Mucosa of stomach (tissue), 1 donor: ENCODE data around the gene RSPH1.

Source experiments
- H3K27me3 ChIP-seq: one replicate; pipeline ENCODE4 v1.7.0; 2013; ENCODE audit warnings: mild to moderate bottlenecking, low read length; ENCODE audit not compliant: control insufficient read depth, insufficient read depth
- H3K36me3 ChIP-seq: one replicate; pipeline ENCODE4 v1.7.0; 2013; ENCODE audit warnings: low read length; ENCODE audit not compliant: control insufficient read depth, insufficient read depth
- H3K4me1 ChIP-seq: one replicate; pipeline ENCODE4 v1.7.0; 2013; ENCODE audit warnings: mild to moderate bottlenecking, low read length; ENCODE audit not compliant: control insufficient read depth, insufficient read depth
- H3K4me3 ChIP-seq: one replicate; pipeline ENCODE4 v1.7.0; 2013; ENCODE audit warnings: low read length
- H3K9ac ChIP-seq: one replicate; pipeline ENCODE4 v1.7.0; 2013; ENCODE audit warnings: mild to moderate bottlenecking, low read length, moderate library complexity
- H3K9me3 ChIP-seq: one replicate; pipeline ENCODE4 v1.7.0; 2013; ENCODE audit warnings: mild to moderate bottlenecking, low read length, moderate library complexity; ENCODE audit not compliant: control insufficient read depth
- donor health status: Pancreatic carcinoma.

The RSPH1 gene

DNA sequence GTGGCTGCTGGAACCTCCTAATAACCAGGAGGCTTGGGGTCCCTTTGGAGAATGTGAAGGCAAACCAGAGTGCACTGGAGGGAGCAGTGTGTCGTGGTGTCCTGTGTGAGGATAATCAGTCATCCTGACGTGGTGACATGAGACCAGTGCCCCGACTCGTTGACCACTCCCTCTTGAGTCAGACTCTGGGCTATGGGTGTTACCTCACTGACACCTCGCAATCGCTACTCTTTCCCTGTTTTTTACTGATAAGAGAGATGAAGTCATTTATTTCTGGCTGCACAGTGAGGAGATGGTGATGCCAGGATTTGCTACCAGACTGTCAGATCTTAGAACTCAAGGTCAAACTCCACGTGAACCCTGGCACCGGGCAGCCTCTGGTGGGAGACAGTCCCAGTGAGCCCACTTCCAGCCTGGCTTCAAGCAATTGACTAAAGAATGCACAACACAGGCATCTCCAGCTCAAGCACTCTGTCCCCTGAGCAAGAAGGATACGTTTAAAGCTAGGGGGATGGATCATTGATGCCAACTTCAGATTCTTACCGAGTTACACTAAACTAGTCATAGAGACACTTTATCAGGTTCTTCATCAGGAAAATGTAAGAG is 62.0 kb downstream of the RSPH1 start:
- H3K36me3 ChIP-seq: no peaks in the 10 kb centered on the region
- H3K9me3 ChIP-seq: no peaks in the 10 kb centered on the region
- H3K9ac ChIP-seq: peak overlapping the region; percentile 3
- H3K4me3 ChIP-seq: no peak overlapping the region
- no peaks in the 10 kb centered on the region for H3K27me3 ChIP-seq
- H3K4me1 ChIP-seq: peaks cover 23% of the 10 kb centered on the region

DNA sequence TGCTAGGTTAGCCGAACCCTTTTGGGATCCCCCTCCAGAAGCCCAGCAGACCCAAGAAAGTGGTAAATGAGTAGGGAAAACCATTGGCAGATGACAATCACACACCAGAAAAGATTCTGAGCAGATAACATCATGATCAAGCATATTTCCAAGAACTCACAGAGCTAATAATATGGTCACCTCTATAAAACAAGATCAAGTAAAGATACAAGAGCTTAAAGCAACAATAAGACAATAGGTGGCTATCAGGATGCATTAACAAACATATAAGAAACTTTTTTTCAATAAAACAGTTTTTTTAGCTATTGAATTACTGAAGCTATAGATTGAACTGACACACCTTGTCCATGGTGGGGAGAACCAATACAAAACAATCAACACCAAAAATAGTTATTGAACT is 63.3 kb downstream of the RSPH1 start:
- Histone ChIP-seq H3K9me3 (no peaks in the 10 kb centered on the region), H3K4me1 (peaks cover 23% of the 10 kb centered on the region), H3K27me3 (no peaks in the 10 kb centered on the region), H3K4me3 (no peak overlapping the region), H3K9ac (no peak overlapping the region), H3K36me3 (no peaks in the 10 kb centered on the region)

DNA sequence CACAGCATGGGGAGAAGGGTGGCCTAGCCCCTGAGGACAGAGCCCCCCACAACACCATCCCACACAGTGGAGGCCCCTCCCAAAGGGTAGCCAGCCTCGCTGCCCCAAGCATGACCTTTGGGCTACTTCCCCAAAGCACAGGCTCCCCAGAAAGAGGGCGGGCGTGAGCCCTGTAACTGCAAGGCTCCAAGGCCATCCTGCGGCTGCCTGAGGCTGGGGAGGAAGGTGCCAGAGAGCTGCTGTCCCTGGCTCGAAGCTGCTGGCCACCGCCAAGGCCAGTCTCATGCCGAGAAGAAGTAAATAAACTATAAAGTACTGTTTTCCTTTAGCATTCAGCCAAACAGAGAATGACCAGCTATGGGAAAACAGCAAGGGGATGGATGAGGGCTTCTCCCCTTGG is 64.8 kb downstream of the RSPH1 start:
- peaks cover 3% of the 10 kb centered on the region for H3K27me3 ChIP-seq
- no peak overlapping the region for H3K4me3 ChIP-seq
- H3K9ac ChIP-seq: no peak overlapping the region
- H3K4me1 ChIP-seq: peaks cover 34% of the 10 kb centered on the region
- H3K36me3 ChIP-seq: no peaks in the 10 kb centered on the region
- no peaks in the 10 kb centered on the region for H3K9me3 ChIP-seq

DNA sequence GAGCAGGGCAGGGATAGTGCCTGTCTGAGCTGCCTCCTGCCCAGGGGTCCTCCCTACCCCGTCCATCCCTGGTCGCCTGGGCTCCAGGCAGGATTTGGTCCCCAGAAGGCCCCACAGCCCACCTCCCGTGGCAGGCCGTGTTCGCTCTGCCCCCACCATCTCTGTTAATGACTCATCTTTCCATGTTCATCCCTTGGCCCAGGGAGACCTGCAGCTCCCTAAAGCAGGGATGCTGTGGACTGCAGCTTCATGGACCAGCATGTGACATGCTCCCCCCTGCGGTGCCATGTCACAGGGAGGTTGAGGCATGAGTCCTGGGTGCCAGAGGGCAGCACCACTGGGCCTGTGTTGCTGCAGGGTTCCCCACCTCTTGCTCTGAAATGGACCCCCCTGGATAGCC is 65.5 kb downstream of the RSPH1 start:
- Histone ChIP-seq H3K36me3 (no peaks in the 10 kb centered on the region), H3K9me3 (no peaks in the 10 kb centered on the region), H3K4me3 (no peak overlapping the region), H3K4me1 (peaks cover 34% of the 10 kb centered on the region), H3K9ac (no peak overlapping the region), H3K27me3 (peaks cover 3% of the 10 kb centered on the region)

DNA sequence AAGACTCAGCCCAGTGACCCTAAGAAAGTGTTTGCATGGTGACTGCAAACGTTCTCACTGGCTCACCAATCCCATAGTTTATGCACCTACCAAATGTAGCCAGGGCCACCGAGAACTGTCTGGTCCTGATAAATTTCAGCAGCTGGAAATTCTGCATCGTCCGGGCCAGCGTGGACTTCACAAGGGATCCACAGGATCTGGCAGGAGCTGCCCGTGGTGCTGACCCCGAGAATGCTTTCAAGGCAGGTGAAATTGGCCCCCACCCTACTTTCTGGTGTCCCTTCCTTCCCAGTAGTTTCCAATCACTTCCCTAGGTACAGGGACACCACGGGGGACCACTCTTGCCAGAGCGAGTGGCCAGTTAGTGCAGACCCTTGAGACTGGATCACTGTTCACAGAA is 66.2 kb downstream of the RSPH1 start:
- H3K4me3 ChIP-seq: no peak overlapping the region
- H3K9me3 ChIP-seq: no peaks in the 10 kb centered on the region
- H3K4me1 ChIP-seq: peaks cover 29% of the 10 kb centered on the region
- peaks cover 3% of the 10 kb centered on the region for H3K27me3 ChIP-seq
- no peaks in the 10 kb centered on the region for H3K36me3 ChIP-seq
- H3K9ac ChIP-seq: no peak overlapping the region

DNA sequence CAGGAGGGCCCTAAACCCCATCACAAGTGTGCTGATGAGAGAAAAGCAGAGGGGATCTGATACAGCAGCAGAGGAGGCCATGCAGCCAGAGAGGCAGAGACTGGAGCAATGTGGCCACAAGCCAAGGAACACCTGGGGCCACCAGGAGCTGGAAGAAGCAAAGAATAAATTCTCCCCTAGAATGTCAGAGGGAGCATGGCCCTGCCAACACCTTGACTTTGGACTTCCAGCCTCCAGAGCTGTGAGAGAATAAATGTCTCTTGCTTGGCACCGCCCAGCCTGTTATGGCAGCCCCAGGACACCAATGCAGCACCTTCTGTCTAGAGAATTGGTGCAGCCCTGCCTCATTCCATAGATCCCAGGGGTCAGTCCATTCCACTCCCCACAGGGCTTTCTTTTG is 67.0 kb downstream of the RSPH1 start:
- Histone ChIP-seq H3K27me3 (peaks cover 3% of the 10 kb centered on the region), H3K9me3 (no peaks in the 10 kb centered on the region), H3K36me3 (no peaks in the 10 kb centered on the region)

DNA sequence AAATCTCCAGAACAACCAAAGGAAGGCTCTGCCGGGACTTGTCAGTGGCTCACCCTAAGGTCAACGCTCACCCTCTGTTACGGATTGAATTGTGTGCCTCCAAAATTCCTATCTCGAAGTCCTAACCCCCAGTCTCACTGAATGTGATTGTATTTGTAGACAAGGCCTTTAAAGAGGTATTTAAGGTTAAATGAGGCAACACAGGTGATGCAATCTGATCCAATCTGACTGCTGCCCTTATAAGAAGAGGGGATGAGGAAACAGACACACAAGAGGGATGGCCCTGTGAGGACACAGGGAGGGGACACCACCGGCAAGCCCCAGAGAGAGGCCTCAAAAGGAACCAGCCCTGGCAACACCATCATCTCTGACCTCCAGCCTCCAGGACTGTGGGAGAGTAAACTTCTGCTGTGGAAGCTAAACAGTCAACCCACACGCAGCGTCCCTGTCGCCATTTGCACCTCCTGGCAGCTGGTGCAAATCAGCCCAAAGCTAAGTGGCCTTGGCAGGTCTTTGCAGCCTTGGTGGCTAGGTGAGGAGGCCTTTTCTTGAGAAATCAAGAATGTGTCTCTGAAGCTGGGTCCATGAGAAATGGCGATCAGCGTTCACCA is 68.1 kb downstream of the RSPH1 start:
- peaks cover 11% of the 10 kb centered on the region for H3K4me1 ChIP-seq
- no peak overlapping the region for H3K4me3 ChIP-seq
- no peaks in the 10 kb centered on the region for H3K9me3 ChIP-seq
- H3K27me3 ChIP-seq: peaks cover 3% of the 10 kb centered on the region
- H3K36me3 ChIP-seq: no peaks in the 10 kb centered on the region
- no peak overlapping the region for H3K9ac ChIP-seq

More for the DNA sequence above, 67.0 kb downstream of the RSPH1 start:
- peaks cover 21% of the 10 kb centered on the region for H3K4me1 ChIP-seq
- H3K9ac ChIP-seq: no peak overlapping the region
- H3K4me3 ChIP-seq: no peak overlapping the region

DNA sequence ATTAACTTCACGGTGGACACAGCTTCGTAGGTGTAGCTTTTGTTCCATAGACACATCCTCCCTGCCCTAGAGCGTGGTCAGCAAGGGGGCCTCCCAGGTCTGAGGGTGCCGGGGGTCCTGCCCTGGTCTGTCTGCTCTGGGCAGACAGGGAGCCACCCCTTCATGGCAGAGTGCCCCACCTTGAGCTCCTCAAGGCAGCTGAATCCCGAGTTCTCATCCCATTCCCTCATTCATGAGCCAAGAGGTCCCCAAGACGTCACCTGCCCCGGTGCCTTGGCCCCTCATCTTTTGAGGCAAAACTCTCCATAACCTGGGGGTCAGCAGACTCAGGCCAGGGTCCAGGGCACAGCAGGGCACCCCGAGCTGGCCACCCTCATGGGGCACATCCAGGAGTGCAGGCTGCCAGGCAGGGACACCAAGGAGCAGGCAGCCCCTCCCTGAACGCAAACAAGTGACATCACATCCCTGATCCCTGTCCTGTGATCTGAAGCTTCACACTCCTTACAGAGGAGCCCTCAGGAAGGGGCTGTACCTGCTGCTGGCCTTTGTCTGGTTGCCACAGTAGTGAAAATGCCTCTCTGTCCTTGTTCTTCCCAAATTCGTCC is 69.0 kb downstream of the RSPH1 start:
- Histone ChIP-seq H3K4me3 (no peak overlapping the region), H3K4me1 (peaks cover 11% of the 10 kb centered on the region), H3K36me3 (no peaks in the 10 kb centered on the region), H3K9me3 (no peaks in the 10 kb centered on the region), H3K27me3 (peaks cover 3% of the 10 kb centered on the region), H3K9ac (peak overlapping the region; percentile 24)

DNA sequence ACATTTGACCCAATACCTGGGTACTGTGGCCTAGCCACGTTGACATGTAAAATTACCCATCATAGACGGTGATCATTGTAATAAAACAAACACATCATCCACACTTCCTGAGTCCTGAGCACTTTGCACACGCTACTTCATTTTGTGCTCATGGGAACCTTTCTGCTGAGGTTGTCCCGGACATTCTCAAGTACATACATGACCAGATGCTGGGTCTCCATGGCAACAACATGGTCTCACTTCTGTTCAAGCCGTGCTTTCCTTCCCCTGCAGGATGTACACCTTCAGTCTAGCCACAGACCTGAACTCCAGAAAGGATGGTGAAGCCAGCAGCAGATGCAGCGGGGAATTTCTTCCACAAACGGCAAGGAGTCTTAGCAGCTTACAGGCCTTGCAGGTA is 69.6 kb downstream of the RSPH1 start:
- Histone ChIP-seq H3K4me1 (peaks cover 11% of the 10 kb centered on the region), H3K9me3 (no peaks in the 10 kb centered on the region), H3K9ac (peak overlapping the region; percentile 24), H3K27me3 (peaks cover 3% of the 10 kb centered on the region), H3K4me3 (no peak overlapping the region), H3K36me3 (no peaks in the 10 kb centered on the region)

DNA sequence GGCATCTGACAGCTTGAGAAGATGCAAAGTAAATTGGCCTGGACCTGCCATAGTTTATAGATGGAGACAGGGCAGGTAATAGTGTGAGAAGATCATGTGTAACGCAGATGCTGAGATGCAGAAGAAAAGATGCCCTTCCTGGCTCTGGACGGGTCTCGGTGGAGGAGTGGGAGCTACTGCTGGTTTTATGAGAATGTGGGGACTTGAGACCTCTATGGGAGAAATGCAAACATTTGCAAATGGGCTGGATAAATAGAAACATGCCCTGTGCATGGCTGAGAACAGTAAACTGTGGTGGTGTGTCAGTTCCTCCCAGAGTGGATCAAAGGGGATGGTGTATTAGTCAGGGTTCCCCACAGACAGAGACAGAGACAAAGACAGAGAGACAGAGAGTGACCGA is 70.4 kb downstream of the RSPH1 start:
- Histone ChIP-seq H3K36me3 (no peaks in the 10 kb centered on the region), H3K9me3 (no peaks in the 10 kb centered on the region), H3K27me3 (peaks cover 3% of the 10 kb centered on the region), H3K9ac (no peak overlapping the region), H3K4me3 (no peak overlapping the region), H3K4me1 (peaks cover 18% of the 10 kb centered on the region)

DNA sequence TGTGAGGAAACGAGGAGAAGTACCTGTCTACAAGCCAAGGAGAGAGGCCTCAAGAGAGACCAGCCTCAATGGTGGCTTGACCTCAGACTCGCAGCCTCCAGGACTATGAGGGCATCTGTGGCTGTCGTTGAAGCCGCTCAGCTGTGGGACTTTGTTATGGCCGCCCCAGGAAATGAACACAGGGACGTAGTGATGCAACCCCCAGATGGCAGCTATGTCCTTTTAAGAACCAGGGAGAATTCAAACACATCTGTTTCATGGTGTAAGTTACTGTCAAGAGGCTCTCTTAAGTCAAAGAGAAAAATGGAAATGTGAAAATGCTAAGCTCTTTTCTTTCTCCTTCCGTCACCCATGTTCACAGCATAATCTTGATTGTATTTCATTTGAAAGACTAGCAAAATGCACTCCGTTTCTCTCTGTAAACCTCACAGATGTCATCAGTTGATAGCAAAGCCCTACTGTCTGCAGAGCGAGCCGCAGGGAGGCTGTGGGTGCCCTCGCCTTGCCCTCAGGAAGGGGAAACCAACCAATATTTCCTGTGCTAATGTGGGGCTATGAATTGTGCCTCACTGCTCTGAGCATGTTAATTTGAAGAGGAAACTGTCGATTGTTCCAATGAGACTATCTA is 71.0 kb downstream of the RSPH1 start:
- no peak overlapping the region for H3K9ac ChIP-seq
- H3K9me3 ChIP-seq: no peaks in the 10 kb centered on the region
- no peaks in the 10 kb centered on the region for H3K36me3 ChIP-seq
- H3K4me1 ChIP-seq: peaks cover 19% of the 10 kb centered on the region
- peaks cover 3% of the 10 kb centered on the region for H3K27me3 ChIP-seq
- H3K4me3 ChIP-seq: no peak overlapping the region

DNA sequence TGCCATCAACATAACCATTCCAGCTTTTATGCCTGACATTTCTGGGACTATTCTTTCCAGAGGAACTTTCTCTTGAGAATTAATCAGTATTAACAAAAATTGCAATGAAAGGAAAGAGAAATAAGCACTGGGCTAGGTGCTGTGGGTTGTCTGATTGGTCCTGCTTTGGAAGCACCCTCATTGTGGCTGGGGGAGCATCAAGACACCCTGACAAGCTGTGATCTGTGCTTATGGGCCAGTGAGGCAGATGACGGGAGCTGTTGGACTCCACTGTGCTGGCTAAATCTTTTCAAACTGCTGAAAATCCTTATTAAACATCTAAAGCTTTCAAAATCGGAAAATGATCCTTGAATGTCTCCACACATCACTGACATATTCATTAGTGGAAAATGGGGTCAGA is 72.3 kb downstream of the RSPH1 start:
- H3K36me3 ChIP-seq: no peaks in the 10 kb centered on the region
- H3K4me3 ChIP-seq: no peak overlapping the region
- H3K9me3 ChIP-seq: no peaks in the 10 kb centered on the region
- H3K4me1 ChIP-seq: peaks cover 19% of the 10 kb centered on the region
- H3K9ac ChIP-seq: no peak overlapping the region
- peaks cover 3% of the 10 kb centered on the region for H3K27me3 ChIP-seq
